Measurements from ENCODE around the gene ZNF423. TPM values are rescaled to one million over a fixed set of nuclear protein-coding genes. Genes with fewer than 3 reads are reported as not detected.

Gene ZNF423
- polyA plus RNA-seq, 4 donors, result 0.54 to 10.3 (median 2.9) TPM; not detected in 1

DNA sequence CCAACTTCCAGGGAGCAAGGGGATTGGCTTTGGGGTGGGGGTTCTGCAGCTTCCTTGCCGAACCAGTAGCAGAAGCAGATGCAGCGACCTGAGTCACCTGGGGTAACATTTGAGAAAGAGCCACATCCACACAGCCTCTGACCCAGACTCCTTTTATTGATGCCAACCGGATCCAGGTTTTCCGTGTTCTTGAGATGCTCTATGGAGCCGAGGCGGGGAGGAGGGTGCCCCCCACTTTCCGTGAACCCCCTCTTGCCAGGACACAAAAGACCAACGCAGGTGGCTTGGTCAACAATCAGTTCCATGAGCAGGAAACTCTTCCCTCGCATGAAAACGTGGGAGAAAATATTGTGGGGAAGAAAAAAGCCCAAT is 356.5 kb downstream of the ZNF423 start:
- H3K36me3 ChIP-seq (ENCODE audit: control insufficient read depth in 3 of 3, insufficient read depth in 2 of 3, low read depth in 1 of 3, low read length in 3 of 3), result peaks cover 0 to 2% (median 0%) of the 10 kb centered on the region in 3 donors
- no peaks in the 10 kb centered on the region for H3K27me3 ChIP-seq (ENCODE audit: control insufficient read depth in 3 of 3, insufficient read depth in 3 of 3, low read length in 3 of 3)
- no peak for FAIRE-seq
- H3K27ac ChIP-seq (ENCODE audit: low read depth in 1 of 3, low read length in 2 of 3), result no peak overlapping the region
- H3K4me3 ChIP-seq (ENCODE audit: low read depth in 1 of 3, low read length in 3 of 3), result no peak overlapping the region
- 81 to 87% (median 82%) methylated on average over 10 of the region's 10 CpGs for WGBS, 3 donors
- H3K4me1 ChIP-seq (ENCODE audit: control insufficient read depth in 3 of 3, insufficient read depth in 2 of 3, low read depth in 1 of 3, low read length in 2 of 3), result no peaks in the 10 kb centered on the region
- DNase-seq, result no peak
- H3K9me3 ChIP-seq (ENCODE audit: control insufficient read depth in 2 of 2, insufficient read depth in 1 of 2, low read depth in 1 of 2, low read length in 1 of 2), result no peaks in the 10 kb centered on the region

- WGBS, 3 donors, result 61 to 75% (median 71%) methylated on average over 20 of the region's 20 CpGs
- H3K36me3 ChIP-seq (ENCODE audit: control insufficient read depth in 3 of 3, insufficient read depth in 2 of 3, low read depth in 1 of 3, low read length in 3 of 3), result peaks cover 0 to 2% (median 0%) of the 10 kb centered on the region in 3 donors
- H3K4me3 ChIP-seq (ENCODE audit: low read depth in 1 of 3, low read length in 3 of 3), result no peak overlapping the region
- FAIRE-seq, result no peak
- H3K27ac ChIP-seq (ENCODE audit: low read depth in 1 of 3, low read length in 2 of 3), result no peak overlapping the region
- no peaks in the 10 kb centered on the region for H3K9me3 ChIP-seq (ENCODE audit: control insufficient read depth in 2 of 2, insufficient read depth in 1 of 2, low read depth in 1 of 2, low read length in 1 of 2)
- no peaks in the 10 kb centered on the region for H3K27me3 ChIP-seq (ENCODE audit: control insufficient read depth in 3 of 3, insufficient read depth in 3 of 3, low read length in 3 of 3)
- DNase-seq, result no peak
- no peaks in the 10 kb centered on the region for H3K4me1 ChIP-seq (ENCODE audit: control insufficient read depth in 3 of 3, insufficient read depth in 2 of 3, low read depth in 1 of 3, low read length in 2 of 3)
Observed at GRCh38 chr16:49498666-49499413, 357.1 kb downstream of the ZNF423 start.

DNA sequence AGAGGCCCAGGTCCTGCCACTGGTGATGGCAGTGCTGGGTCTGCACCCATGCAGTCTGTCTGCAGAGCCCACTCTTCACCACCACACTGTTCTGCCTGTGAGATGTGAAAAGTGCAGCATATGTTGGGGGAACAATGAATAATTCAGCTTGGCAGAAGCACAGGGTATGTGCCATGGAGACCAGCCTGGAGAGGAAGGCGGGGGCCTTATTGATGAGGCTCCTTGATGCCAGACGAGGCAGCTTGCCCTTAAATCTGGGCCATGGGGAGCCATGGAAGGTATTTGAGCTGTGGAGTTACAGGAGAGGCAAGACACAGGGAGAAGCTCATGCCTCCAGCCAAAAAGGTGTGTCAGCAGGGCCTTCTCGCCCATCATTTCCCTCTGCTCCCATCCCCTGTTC is 357.6 kb downstream of the ZNF423 start:
- WGBS, 3 donors, result 75 to 83% (median 80%) methylated on average over 3 of the region's 3 CpGs
- Histone ChIP-seq H3K4me3 (ENCODE audit: low read depth in 1 of 3, low read length in 3 of 3) (no peak overlapping the region), H3K4me1 (ENCODE audit: control insufficient read depth in 3 of 3, insufficient read depth in 2 of 3, low read depth in 1 of 3, low read length in 2 of 3) (no peaks in the 10 kb centered on the region), H3K27ac (ENCODE audit: low read depth in 1 of 3, low read length in 2 of 3) (no peak overlapping the region), H3K9me3 (ENCODE audit: control insufficient read depth in 2 of 2, insufficient read depth in 1 of 2, low read depth in 1 of 2, low read length in 1 of 2) (no peaks in the 10 kb centered on the region), H3K27me3 (ENCODE audit: control insufficient read depth in 3 of 3, insufficient read depth in 3 of 3, low read length in 3 of 3) (no peaks in the 10 kb centered on the region), H3K36me3 (ENCODE audit: control insufficient read depth in 3 of 3, insufficient read depth in 2 of 3, low read depth in 1 of 3, low read length in 3 of 3) (peaks cover 0 to 2% (median 0%) of the 10 kb centered on the region in 3 donors)
- DNase-seq (no peak), FAIRE-seq (no peak)

DNA sequence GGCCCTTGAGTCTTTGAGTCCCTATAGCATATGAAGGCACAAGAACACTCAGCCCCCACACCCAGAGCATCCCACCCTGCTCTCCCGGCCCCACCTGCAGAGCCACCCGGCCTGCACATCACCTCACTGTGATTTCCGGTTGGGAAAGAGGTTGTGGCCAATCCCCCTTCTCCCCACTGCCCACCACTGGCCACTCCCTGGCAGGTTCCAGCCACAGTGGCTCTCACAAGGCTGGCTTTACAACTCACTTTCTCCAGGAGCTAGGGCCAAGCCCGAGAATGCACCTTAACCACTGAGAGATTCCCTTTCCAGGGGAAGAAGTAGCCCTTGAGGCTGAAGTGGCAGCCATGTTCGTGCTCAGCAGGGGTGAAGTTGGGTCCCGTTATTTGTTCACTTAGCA is 358.4 kb downstream of the ZNF423 start:
- H3K36me3 ChIP-seq (ENCODE audit: control insufficient read depth in 3 of 3, insufficient read depth in 2 of 3, low read depth in 1 of 3, low read length in 3 of 3), result peaks cover 0 to 2% (median 0%) of the 10 kb centered on the region in 3 donors
- DNase-seq, result no peak
- no peak for FAIRE-seq
- 75 to 90% (median 84%) methylated on average over 6 of the region's 6 CpGs for WGBS, 3 donors
- no peak overlapping the region for H3K4me3 ChIP-seq (ENCODE audit: low read depth in 1 of 3, low read length in 3 of 3)
- no peaks in the 10 kb centered on the region for H3K4me1 ChIP-seq (ENCODE audit: control insufficient read depth in 3 of 3, insufficient read depth in 2 of 3, low read depth in 1 of 3, low read length in 2 of 3)
- H3K9me3 ChIP-seq (ENCODE audit: control insufficient read depth in 2 of 2, insufficient read depth in 1 of 2, low read depth in 1 of 2, low read length in 1 of 2), result no peaks in the 10 kb centered on the region
- H3K27me3 ChIP-seq (ENCODE audit: control insufficient read depth in 3 of 3, insufficient read depth in 3 of 3, low read length in 3 of 3), result no peaks in the 10 kb centered on the region
- H3K27ac ChIP-seq (ENCODE audit: low read depth in 1 of 3, low read length in 2 of 3), result no peak overlapping the region

- FAIRE-seq, result no peak
- peaks cover 0 to 2% (median 0%) of the 10 kb centered on the region in 3 donors for H3K36me3 ChIP-seq (ENCODE audit: control insufficient read depth in 3 of 3, insufficient read depth in 2 of 3, low read depth in 1 of 3, low read length in 3 of 3)
- H3K9me3 ChIP-seq (ENCODE audit: control insufficient read depth in 2 of 2, insufficient read depth in 1 of 2, low read depth in 1 of 2, low read length in 1 of 2), result no peaks in the 10 kb centered on the region
- no peak overlapping the region for H3K27ac ChIP-seq (ENCODE audit: low read depth in 1 of 3, low read length in 2 of 3)
- H3K27me3 ChIP-seq (ENCODE audit: control insufficient read depth in 3 of 3, insufficient read depth in 3 of 3, low read length in 3 of 3), result no peaks in the 10 kb centered on the region
- no peaks in the 10 kb centered on the region for H3K4me1 ChIP-seq (ENCODE audit: control insufficient read depth in 3 of 3, insufficient read depth in 2 of 3, low read depth in 1 of 3, low read length in 2 of 3)
- no peak for DNase-seq
- H3K4me3 ChIP-seq (ENCODE audit: low read depth in 1 of 3, low read length in 3 of 3), result no peak overlapping the region
- WGBS, 3 donors, result 70 to 85% (median 77%) methylated on average over 5 of the region's 5 CpGs
Observed at GRCh38 chr16:49496656-49497055, 359.3 kb downstream of the ZNF423 start.

DNA sequence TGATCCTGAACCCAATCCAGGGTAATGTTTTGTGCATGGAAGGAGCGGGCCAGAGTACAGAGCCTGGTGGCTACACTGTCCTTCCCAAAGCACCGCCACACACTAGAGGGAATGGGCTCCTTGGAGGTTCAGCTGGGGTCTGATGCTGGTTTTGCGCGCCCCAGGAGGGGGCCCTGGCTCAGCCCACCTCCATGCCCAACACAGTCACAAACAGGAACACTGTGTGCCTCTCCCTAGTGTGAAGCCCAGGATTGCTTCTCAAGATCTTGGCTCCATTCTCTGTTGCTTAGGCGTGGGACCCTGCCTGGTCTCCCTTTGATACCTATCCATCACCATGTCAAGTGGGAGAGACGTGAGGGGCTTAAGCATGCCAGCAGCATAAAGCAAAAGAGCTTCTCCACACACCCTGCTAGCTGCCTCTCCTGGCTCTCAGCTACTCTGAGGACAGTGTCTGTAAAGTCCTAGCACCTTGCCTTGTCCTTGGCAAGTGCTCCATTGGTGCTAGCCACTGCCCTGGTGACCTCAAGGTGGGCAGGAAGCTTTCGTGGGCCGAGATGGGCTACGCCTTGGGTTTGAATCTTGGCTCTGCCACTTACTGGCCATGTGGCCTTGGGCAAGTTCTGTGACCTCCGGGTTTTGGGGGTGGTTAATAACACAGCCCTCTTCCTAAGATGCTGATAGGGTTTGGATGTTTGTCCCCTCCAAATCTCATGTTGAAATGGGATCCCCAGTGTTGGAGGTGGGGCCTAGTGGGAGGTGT is 360.1 kb downstream of the ZNF423 start:
- H3K4me1 ChIP-seq (ENCODE audit: control insufficient read depth in 3 of 3, insufficient read depth in 2 of 3, low read depth in 1 of 3, low read length in 2 of 3), result no peaks in the 10 kb centered on the region
- WGBS, 3 donors, result 82 to 93% (median 87%) methylated on average over 10 of the region's 10 CpGs
- DNase-seq (no peak), FAIRE-seq (no peak)
- no peak overlapping the region for H3K4me3 ChIP-seq (ENCODE audit: low read depth in 1 of 3, low read length in 3 of 3)
- no peaks in the 10 kb centered on the region for H3K9me3 ChIP-seq (ENCODE audit: control insufficient read depth in 2 of 2, insufficient read depth in 1 of 2, low read depth in 1 of 2, low read length in 1 of 2)
- peaks cover 0 to 2% (median 0%) of the 10 kb centered on the region in 3 donors for H3K36me3 ChIP-seq (ENCODE audit: control insufficient read depth in 3 of 3, insufficient read depth in 2 of 3, low read depth in 1 of 3, low read length in 3 of 3)
- no peak overlapping the region for H3K27ac ChIP-seq (ENCODE audit: low read depth in 1 of 3, low read length in 2 of 3)
- no peaks in the 10 kb centered on the region for H3K27me3 ChIP-seq (ENCODE audit: control insufficient read depth in 3 of 3, insufficient read depth in 3 of 3, low read length in 3 of 3)

DNA sequence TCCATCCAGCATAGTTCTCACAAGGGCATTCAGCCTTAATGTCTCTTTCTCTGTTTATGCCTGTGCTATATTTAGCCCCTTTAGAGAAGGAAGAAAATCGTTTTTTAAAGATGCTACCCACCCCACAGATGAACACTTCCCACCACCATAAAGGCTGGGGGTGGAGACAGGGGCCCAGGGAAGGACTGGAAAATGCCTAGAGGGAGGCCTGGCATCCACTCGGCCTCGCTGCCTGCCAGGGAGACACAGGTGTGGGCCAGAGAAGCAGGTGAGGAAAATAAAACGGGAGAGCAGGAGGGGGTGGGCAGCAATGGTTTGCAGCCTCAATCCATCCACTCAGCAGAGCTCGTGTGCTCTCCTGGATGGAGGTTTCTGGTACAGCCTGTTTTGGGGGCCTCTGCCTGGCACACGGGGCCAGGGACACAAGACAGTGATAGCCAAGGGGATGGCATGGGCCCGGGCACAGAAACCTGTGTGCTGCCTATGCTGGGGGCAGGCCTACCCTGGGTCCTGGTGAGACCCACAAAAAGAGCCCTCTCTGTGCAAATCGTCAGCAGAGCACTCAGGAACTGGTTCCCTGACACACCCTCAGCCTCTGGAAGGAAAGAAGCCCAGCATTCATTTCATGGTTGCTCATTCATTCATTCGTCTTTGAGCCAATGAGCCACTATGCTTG is 360.9 kb downstream of the ZNF423 start:
- Histone ChIP-seq H3K36me3 (ENCODE audit: control insufficient read depth in 3 of 3, insufficient read depth in 2 of 3, low read depth in 1 of 3, low read length in 3 of 3) (peaks cover 0 to 3% (median 0%) of the 10 kb centered on the region in 3 donors), H3K27ac (ENCODE audit: low read depth in 1 of 3, low read length in 2 of 3) (no peak overlapping the region), H3K4me1 (ENCODE audit: control insufficient read depth in 3 of 3, insufficient read depth in 2 of 3, low read depth in 1 of 3, low read length in 2 of 3) (no peaks in the 10 kb centered on the region), H3K27me3 (ENCODE audit: control insufficient read depth in 3 of 3, insufficient read depth in 3 of 3, low read length in 3 of 3) (no peaks in the 10 kb centered on the region), H3K4me3 (ENCODE audit: low read depth in 1 of 3, low read length in 3 of 3) (no peak overlapping the region), H3K9me3 (ENCODE audit: control insufficient read depth in 2 of 2, insufficient read depth in 1 of 2, low read depth in 1 of 2, low read length in 1 of 2) (no peaks in the 10 kb centered on the region)
- DNase-seq (no peak), FAIRE-seq (no peak)
- 63 to 68% (median 66%) methylated on average over 9 of the region's 9 CpGs for WGBS, 3 donors

GRCh38 chr16:49494474-49494873 is 361.4 kb downstream of the ZNF423 start:
- Histone ChIP-seq H3K27me3 (ENCODE audit: control insufficient read depth in 3 of 3, insufficient read depth in 3 of 3, low read length in 3 of 3) (no peaks in the 10 kb centered on the region), H3K4me1 (ENCODE audit: control insufficient read depth in 3 of 3, insufficient read depth in 2 of 3, low read depth in 1 of 3, low read length in 2 of 3) (no peaks in the 10 kb centered on the region), H3K4me3 (ENCODE audit: low read depth in 1 of 3, low read length in 3 of 3) (no peak overlapping the region), H3K36me3 (ENCODE audit: control insufficient read depth in 3 of 3, insufficient read depth in 2 of 3, low read depth in 1 of 3, low read length in 3 of 3) (peaks cover 0 to 7% (median 0%) of the 10 kb centered on the region in 3 donors), H3K27ac (ENCODE audit: low read depth in 1 of 3, low read length in 2 of 3) (no peak overlapping the region), H3K9me3 (ENCODE audit: control insufficient read depth in 2 of 2, insufficient read depth in 1 of 2, low read depth in 1 of 2, low read length in 1 of 2) (no peaks in the 10 kb centered on the region)
- DNase-seq (no peak), FAIRE-seq (no peak)
- 61 to 71% (median 67%) methylated on average over 7 of the region's 7 CpGs for WGBS, 3 donors

All from small intestine (tissue), 7 donors.